SK-N-SH treated with all-trans-retinoic acid at 6 μM for 48 hours (cell line): ENCODE measurements around the gene ALOX5.

ENCODE experiments used
- ATAC-seq: fragments of 200-7000 bp; cut with Tn5 transposase; 3 replicates; pipeline ENCODE4 v1.9.1; 2020; ENCODE audit warnings: mild to moderate bottlenecking, moderate library complexity
- ARNTL ChIP-seq: fragments of 450-650 bp; formaldehyde crosslinking; IDR thresholded peaks from 2 replicates; pipeline ENCODE4 v1.5.0; 2020; ENCODE audit warnings: low read depth, mild to moderate bottlenecking, moderate library complexity, borderline replicate concordance
- CREB5 ChIP-seq: fragments of 250-450 bp; sonication (Bioruptor Pico); IDR thresholded peaks from 2 replicates; pipeline ENCODE4 v1.5.1; 2020; ENCODE audit warnings: low read depth, mild to moderate bottlenecking, moderate library complexity
- CSDC2 ChIP-seq: fragments of 250-450 bp; sonication (Bioruptor Pico); IDR thresholded peaks from 2 replicates; pipeline ENCODE4 v1.5.0; 2020; ENCODE audit warnings: mild to moderate bottlenecking, moderate library complexity
- CSRNP3 ChIP-seq: fragments of 250-450 bp; sonication (Bioruptor Pico); IDR thresholded peaks from 2 replicates; pipeline ENCODE4 v1.5.1; 2021; ENCODE audit warnings: mild to moderate bottlenecking, moderate library complexity
- GLIS3 ChIP-seq: fragments of 250-450 bp; sonication (Bioruptor Pico); IDR thresholded peaks from 2 replicates; pipeline ENCODE4 v1.5.0; 2020; ENCODE audit warnings: mild to moderate bottlenecking, moderate library complexity
- ISL1 ChIP-seq: fragments of 250-450 bp; sonication (Bioruptor Pico); IDR thresholded peaks from 2 replicates; pipeline ENCODE4 v2.1.2; 2022; ENCODE audit warnings: mild to moderate bottlenecking, moderate library complexity
- OSR1 ChIP-seq: fragments of 250-450 bp; sonication (Bioruptor Pico); IDR thresholded peaks from 2 replicates; pipeline ENCODE4 v1.8.0; 2022; ENCODE audit warnings: moderate library complexity, mild to moderate bottlenecking, inconsistent platforms
- PATZ1 ChIP-seq: fragments of 250-450 bp; sonication (Bioruptor Pico); IDR thresholded peaks from 2 replicates; pipeline ENCODE4 v1.8.0; 2020; ENCODE audit warnings: mild to moderate bottlenecking, moderate library complexity, borderline replicate concordance
- PPARA ChIP-seq: fragments of 250-450 bp; sonication (Bioruptor Pico); IDR thresholded peaks from 2 replicates; pipeline ENCODE4 v1.5.0; 2020; ENCODE audit warnings: mild to moderate bottlenecking, borderline replicate concordance
- RARB ChIP-seq: fragments of 250-450 bp; sonication (Bioruptor Pico); IDR thresholded peaks from 2 replicates; pipeline ENCODE4 v1.8.0; 2021; ENCODE audit warnings: mild to moderate bottlenecking, moderate library complexity
- TCF4 ChIP-seq: fragments of 250-450 bp; sonication (Bioruptor Pico); IDR thresholded peaks from 2 replicates; pipeline ENCODE4 v1.8.0; 2021; ENCODE audit warnings: mild to moderate bottlenecking, moderate library complexity, borderline replicate concordance
- TSHZ2 ChIP-seq: fragments of 250-450 bp; sonication (Bioruptor Pico); IDR thresholded peaks from 2 replicates; pipeline ENCODE4 v1.5.0; 2020; ENCODE audit warnings: mild to moderate bottlenecking, moderate library complexity
- ZFP3 ChIP-seq: fragments of 250-450 bp; sonication (Bioruptor Pico); IDR thresholded peaks from 2 replicates; pipeline ENCODE4 v1.5.0; 2020; ENCODE audit warnings: mild to moderate bottlenecking, moderate library complexity
- ZFP30 ChIP-seq: fragments of 450-650 bp; formaldehyde crosslinking; IDR thresholded peaks from 2 replicates; pipeline ENCODE4 v1.5.0; 2022; ENCODE audit warnings: mild to moderate bottlenecking, moderate library complexity
- ZNF565 ChIP-seq: fragments of 450-650 bp; formaldehyde crosslinking; conservative IDR thresholded peaks from 2 replicates; pipeline ENCODE4 v1.5.0; 2020; ENCODE audit warnings: low read depth, mild to moderate bottlenecking, moderate library complexity

Gene ALOX5

DNA sequence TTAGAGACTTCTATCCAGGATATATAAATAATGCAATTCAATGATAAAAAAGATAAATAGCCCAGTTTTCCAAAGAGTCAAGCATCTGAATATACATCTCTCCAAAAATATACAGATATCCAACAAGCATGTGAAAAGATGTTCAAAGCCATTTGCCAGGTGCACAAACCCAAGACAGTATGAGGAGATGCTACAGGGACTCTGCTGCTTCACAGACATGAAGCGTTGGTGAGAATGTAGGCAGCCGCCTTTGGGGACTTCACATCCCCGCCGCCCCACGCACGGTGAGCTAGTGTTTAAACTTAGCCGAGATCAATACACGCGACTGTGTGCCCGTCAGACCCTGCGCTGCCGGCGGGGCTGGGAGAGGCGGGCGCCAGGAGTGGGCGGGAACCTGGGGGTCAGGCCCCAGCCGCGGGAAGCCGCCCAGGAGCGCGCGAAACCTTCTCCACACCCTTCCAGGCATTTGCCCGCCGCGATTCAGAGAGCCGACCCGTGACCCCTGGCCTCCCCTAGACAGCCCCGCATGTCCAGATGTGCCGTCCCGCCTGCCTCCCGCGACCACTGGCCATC lies 927 bp upstream of the ALOX5 start:
- ATAC-seq = peak; percentile 46
- TF ChIP-seq RARB (CRISPR knock-in tag) (no peak), PATZ1 (no peak), PPARA (CRISPR knock-in tag) (no peak), ISL1 (CRISPR knock-in tag) (no peak), OSR1 (CRISPR knock-in tag) (no peak)

- ATAC-seq = no peak
- TF ChIP-seq CREB5 (CRISPR knock-in tag) = no peak
- TF ChIP-seq ZFP3 = no peak
- no peak for TF ChIP-seq ISL1 (CRISPR knock-in tag)
- TF ChIP-seq CSRNP3 (CRISPR knock-in tag) = no peak
- no peak for TF ChIP-seq TCF4 (CRISPR knock-in tag)
- TF ChIP-seq ZNF565 (CRISPR knock-in tag) = no peak
- TF ChIP-seq CSDC2 = no peak
- no peak for TF ChIP-seq GLIS3 (CRISPR knock-in tag)
- TF ChIP-seq OSR1 (CRISPR knock-in tag) = no peak
- TF ChIP-seq ARNTL (CRISPR knock-in tag) = no peak
Observed at GRCh38 chr10:45374350-45375052, 485 bp downstream of the ALOX5 start.

GRCh38 chr10:45375101-45375500 lies 1.1 kb downstream of the ALOX5 start:
- no peak for ATAC-seq
- TF ChIP-seq TCF4 (CRISPR knock-in tag) (no peak), ZFP30 (no peak), TSHZ2 (CRISPR knock-in tag) (no peak), CSRNP3 (CRISPR knock-in tag) (no peak), PATZ1 (no peak), GLIS3 (CRISPR knock-in tag) (no peak), ISL1 (CRISPR knock-in tag) (no peak)
